ENCODE results near the gene ESYT2.

The ESYT2 gene

DNA sequence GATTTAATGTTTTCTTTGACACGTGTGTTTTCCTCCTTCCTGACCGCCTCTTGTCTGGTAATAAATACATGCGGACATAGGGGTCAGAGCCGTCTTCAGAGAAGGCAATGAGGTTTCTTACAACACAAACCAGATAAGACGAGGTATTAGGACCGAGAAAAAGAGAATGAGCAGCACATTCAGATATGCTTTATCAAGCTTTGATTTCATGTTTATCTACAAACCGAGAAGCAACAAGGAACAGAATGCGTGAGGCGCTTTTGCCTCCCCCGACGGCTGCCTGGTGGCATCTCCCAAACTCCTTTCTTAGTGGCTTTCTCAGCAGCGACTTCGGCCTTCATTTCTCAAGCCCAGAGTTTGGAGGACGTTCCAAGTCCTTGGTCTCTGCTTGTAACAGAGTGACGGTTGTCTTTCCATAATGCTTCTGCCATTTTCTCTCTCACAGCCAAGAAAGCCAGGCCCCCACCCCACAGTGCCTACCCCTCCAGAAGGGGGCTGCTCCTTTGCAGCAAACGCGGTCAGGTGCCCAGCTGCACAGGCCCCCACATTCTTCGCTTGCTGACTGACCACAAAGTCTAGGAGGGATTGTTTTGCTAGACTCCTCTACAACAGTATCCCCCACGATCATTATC is 92.1 kb downstream of the ESYT2 start:
- DNase-seq = no peak

DNA sequence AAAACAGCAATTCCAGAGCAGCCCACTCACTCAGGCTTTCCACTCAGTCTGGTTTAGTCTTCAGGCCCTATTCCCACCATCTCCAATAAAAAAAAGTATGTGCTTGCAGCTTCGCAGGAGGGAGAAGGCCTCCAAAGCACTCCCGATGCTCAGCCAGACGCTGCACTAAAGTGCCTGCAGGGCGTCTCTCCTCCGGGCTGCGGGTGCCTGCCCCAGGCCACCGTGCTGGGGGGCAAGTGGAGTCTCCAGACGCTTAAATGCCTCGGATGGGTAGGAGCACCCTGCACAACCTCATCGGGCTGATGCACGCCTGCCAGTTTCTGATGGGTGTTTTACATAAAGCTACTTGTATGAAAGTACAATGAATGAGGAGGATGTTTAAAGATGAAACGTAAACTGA is 93.4 kb downstream of the ESYT2 start:
- DNase-seq = no peak

- no peak for DNase-seq
Observed at GRCh38 chr7:158734861-158735260, 94.4 kb downstream of the ESYT2 start.

DNA sequence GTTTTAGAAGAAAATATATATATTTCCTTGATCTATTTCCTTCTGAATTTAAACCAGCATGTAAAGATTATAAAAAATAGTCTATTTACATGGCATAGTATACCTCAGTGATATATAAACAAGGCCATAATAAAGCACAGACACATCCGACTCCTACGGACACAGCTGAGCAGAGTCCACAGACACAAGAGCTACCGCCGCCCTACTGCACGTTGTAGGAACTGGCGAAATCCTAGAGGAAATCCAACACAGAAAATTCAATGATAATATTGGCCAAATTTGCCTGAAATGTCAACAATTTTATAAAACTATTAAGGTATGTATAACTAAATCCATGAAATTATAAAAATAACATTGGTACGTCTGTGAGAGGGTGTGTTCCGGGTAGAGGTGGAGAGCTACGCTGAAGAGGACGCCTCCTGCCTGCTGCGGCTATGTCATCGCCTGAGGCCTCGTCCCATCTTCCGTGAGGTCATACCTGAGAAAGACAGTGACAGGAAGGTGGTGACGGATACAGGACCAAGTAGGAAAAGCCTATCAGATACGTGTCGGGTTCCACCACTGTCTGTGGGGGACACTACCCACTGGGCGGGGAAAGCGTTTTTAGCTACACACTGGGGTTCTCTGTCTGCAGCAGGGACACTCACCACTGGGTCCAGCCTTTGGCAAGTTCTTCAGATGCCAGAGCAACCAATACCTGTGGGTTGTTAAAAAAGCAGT is 95.4 kb downstream of the ESYT2 start:
- DNase-seq = no peak

DNA sequence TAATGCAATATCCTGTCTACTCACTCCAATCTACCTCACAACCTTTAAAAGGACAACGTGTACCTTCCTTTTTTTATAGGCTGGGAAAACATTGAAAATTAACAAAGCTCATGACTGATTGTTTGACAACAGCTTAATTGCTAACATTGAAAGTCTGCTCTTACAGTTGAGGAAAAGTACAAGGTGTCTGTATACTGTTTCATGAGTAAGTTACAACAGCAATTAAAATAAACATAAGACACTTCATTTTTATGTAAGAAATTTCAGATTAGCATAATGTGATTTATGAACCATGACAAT is 96.1 kb downstream of the ESYT2 start:
- no peak for DNase-seq

- no peak for DNase-seq
Observed at GRCh38 chr7:158732494-158733219, 96.7 kb downstream of the ESYT2 start.

- DNase-seq = no peak
Observed at GRCh38 chr7:158731761-158732160, 97.5 kb downstream of the ESYT2 start.

GRCh38 chr7:158730383-158731346 is 98.6 kb downstream of the ESYT2 start:
- no peak for DNase-seq

DNA sequence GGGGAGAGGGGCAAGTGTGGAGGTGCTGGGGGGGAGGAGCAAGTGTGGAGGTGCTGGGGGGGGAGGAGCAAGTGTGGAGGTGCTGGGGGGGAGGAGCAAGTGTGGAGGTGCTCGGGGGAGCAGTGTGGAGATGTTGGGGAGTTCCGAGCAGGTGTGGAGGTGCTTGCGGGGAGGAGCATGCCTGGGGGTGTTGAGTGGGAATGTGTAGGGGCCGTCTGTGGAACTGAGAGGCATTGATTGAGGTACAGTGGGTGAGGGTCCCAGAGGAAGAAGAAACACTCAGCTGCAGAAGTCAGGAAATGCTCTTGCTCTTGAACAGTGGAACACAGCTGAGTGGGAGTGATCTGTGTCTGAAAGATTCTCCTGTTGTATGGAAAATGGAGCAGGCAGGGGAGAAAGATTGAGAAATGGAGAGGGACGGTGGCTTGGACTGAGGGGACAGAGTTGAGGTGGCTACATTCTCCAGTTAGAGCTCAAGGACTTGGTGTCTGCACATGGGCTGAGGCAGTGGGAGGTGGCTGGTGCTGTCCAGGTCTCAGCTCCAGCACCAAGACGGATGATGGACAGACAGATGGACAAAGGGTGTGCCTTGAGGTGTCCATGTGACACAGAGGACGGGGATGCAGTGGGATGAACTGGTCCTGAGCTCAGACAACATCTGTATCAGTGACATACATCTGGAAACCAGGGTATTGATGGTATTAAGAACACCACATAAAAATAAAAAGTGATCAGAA is 99.5 kb downstream of the ESYT2 start:
- DNase-seq = no peak

DNA sequence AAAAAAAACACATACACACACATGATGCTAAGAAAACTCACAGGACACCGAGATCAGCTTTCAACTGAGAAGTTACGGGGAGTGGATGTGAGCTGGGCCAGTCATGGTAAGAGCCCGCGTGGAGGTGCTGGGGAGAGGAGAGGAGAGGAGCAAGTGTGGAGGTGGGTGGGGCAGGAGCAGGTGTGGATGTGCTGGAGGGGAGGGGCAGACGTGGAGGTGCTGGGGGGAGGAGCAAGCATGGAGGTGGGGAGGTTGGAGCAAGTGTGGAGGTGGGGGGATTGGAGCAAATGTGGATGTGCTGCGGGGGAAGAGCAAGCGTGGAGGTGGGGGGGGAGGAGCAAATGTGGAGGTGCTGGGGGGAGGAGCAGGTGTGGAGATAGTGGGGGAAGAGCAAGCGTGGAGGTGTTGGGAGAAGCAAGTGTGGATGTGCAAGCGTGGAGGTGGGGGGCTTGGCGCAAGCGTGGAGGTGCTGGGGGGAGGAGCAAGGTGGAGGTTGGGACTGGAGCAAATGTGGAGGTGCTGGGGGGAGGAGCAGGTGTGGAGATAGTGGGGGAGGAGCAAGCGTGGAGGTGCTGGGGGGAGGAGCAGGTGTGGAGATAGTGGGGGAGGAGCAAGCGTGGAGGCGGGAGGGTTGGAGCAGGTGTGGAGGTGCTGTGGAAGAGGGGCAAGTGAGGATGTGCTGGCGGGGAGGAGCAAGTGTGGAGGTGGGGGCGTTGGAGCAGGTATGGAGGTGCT is 100.2 kb downstream of the ESYT2 start:
- no peak for DNase-seq

GRCh38 chr7:158727690-158728089 is 101.6 kb downstream of the ESYT2 start:
- DNase-seq = no peak

GRCh38 chr7:158726277-158726807 is 103.0 kb downstream of the ESYT2 start:
- no peak for DNase-seq

DNA sequence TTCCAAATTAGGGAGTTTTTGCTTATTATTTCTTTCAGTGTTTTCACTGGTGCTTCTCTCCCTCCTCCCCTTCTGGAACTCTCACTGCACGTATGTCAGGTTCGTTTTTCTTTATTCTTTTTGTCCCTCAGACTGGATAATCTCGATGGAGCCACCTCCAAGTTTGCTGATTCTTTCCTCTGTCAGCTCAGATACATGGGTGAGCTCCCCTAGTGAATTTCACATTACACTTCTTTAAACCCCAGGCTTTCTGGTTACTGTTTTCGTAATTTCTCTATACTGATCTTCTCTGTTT is 103.9 kb downstream of the ESYT2 start:
- DNase-seq = no peak

GRCh38 chr7:158724658-158725505 is 104.4 kb downstream of the ESYT2 start:
- no peak for DNase-seq

- no peak for DNase-seq
Observed at GRCh38 chr7:158723714-158724385, 105.5 kb downstream of the ESYT2 start.

GRCh38 chr7:158723266-158723665 is 106.0 kb downstream of the ESYT2 start:
- no peak for DNase-seq

DNA sequence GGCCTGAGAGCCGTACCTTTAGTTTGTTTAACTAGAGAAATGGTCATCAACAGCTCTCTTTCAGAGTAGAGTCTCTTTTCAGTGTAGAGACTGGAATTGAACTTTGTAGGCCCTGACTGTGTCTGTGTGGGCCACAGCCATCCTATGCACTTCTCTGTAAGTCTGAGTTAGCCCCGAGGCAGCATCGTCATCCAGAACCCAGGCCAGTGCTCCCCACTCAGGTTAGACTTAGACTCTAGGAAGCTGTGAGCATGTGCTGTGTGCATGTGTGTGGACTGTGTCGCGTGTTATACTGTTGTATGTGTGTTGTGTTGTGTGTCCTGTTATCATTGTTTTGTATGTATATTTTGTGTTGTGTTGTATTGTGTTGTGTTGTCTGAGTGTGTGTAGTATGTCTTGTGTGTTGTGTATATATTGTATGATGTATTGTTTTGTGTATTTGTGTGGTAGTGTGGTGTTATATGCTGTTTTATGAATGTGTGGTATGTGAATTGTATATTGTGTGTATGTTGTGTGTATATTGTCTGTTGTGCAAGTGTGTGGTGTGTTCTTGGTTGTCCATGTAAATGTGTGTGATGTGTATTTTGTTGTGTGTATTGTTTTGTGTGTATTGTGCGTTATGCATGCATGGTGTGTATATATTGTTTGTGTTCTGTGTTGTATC is 106.6 kb downstream of the ESYT2 start:
- DNase-seq = no peak

DNA sequence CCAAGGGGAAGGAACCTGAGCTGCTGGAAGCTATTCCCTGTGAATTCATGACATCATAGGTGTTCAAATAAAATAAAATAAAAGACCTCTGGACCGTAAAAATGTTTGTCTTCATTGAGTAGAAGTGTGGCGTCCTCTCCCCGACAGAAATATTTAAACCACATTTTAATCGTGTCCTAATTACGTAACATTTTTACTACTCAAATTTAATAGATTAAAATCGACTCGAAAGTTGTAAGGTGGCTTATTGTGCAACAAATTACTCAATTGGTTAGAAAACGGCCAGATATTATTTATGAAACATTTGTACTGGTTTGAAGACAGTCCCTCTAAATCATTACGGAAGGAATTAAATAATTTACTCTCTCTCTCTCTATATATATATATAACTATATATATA is 109.2 kb downstream of the ESYT2 start:
- DNase-seq = no peak

DNA sequence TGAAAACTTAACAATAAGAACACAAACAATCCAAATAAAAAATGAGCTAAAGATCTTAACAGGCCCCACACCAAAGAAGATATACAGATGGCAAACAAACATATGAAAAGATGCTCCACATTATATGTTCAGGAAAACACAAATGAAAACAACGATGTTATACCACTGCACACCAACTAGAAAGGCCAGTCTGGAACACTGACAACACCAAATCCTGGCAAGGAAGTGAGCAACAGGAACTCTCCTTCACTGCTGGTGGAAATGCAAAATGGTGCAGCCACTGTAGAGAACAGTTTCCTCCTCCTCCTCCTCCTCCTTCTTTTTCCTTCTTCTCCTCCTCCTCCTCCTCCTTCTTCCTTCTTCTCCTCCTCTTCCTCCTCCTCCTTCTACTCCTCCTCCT is 112.5 kb downstream of the ESYT2 start:
- no peak for DNase-seq

Data from NCI-H1092 (cell line).